Astrocyte of the spinal cord (primary cell): ENCODE data around the gene NRAP.
A peak's percentile ranks its signal among the peaks of the same experiment; 100 is the strongest.

ENCODE experiments used
- DNase-seq: peaks from one replicate; pipeline ENCODE4 v3.0.0; 2011; ENCODE audit warnings: low read depth, low spot score
- H3K4me3 ChIP-seq: 2 replicates; pipeline ENCODE4 v1.5.1; 2011; ENCODE audit warnings: low read depth, mild to moderate bottlenecking, low read length, moderate library complexity
- CTCF ChIP-seq: IDR thresholded peaks from 2 replicates; pipeline ENCODE4 v1.5.1; 2012; ENCODE audit warnings: low read depth, mild to moderate bottlenecking, low read length, inconsistent platforms
- in situ Hi-C: cut with HindIII; loops from 2 replicates; pipeline ENCODE4 v1.10.0; 2017; ENCODE audit warnings: low sequenced_read_pairs

NRAP gene

GRCh38 chr10:113620936-113621335 lies 42.9 kb downstream of the NRAP start:
- in situ Hi-C loops = no loop called here
- no peak for DNase-seq
- no peak overlapping the region for H3K4me3 ChIP-seq
- TF ChIP-seq CTCF = no peak

- TF ChIP-seq CTCF = no peak
- DNase-seq = no peak
- in situ Hi-C loops = no loop called here
- H3K4me3 ChIP-seq = no peak overlapping the region
These were observed 43.3 kb downstream of the NRAP start for GRCh38 chr10:113620511-113620910.

DNA sequence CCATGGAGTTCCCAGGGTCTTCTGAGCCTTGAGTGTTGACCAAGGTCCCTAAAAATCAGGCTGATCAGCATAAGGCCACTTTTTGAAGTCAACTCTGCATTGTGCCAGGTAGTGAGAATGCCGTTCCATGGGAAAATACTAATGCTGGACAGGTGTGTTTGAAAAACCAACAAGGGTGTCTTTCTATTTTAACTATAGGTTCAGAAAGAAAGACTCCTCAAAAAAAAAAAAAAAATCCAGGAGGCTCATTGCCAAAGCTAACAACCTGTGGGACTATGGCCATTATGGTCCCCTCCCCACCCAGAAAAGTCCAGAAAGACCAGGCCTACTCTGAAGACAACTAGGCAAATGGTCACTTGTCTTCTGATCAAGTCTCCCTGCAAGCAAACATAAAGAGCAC lies 44.4 kb downstream of the NRAP start:
- DNase-seq = no peak
- in situ Hi-C loops = no loop called here
- no peak for TF ChIP-seq CTCF
- no peak overlapping the region for H3K4me3 ChIP-seq

- TF ChIP-seq CTCF = no peak
- DNase-seq = no peak
- in situ Hi-C loops = no loop called here
- H3K4me3 ChIP-seq = no peak overlapping the region
These were observed 45.5 kb downstream of the NRAP start for GRCh38 chr10:113618338-113618737.

DNA sequence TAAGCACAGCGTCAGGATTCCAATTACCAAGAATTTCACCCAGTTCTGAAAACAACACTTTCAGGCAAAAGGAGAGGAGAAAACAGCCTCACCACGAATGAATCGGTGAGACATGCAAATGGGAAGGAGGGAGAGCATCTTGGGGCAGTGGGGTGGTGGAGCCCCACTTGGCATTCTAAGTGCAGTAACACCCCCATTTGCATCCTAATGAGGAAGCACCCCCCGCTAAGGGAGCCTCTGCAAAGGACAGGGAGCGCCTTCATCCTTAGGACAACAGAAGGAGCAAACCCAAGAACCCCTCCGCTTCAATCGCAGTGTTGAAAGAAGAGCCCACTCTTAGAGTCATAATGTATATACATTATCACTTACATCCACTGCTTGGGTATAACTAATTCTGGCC lies 46.8 kb downstream of the NRAP start:
- no peak for TF ChIP-seq CTCF
- no peak overlapping the region for H3K4me3 ChIP-seq
- in situ Hi-C loops = no loop called here
- no peak for DNase-seq

DNA sequence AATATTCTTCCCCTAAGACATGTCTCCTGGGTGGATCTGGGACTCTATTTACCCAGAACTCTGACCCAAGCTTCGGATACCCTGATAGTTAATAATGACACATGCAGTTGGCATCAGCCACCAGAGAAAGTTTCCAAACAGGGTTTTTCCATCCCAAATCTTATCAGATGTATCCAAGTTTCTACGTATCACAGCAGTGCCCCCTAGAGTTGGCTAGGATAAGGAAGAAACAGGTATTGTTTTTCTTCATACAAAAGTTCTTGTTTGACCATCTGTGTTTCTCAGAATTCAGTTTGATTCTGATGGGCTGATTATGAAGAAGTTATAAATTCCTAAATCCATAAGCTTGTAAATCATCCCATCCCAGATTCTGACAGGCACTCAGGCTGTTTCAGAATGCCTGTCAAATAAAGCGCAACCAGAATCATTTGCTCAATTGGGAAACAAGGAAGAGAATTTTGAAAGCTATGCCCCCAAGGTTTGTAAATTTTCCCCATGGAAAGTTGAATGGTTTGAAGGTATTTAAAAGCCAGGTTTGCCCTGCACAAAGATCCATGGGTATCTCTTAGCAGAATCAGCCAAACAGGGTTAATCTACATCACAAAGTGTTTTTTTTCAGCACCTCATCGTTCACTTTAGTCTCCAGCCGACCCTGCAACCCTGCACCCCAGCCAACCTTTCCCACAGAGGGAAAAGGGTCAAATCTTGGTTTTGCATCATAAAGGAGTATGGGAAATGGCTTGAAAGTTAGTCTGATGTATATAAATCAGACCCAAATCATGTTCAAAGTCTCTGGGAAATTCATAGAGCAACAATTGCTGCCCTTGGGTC lies 47.4 kb downstream of the NRAP start:
- peak; percentile 46 for TF ChIP-seq CTCF
- in situ Hi-C loops = no loop called here
- H3K4me3 ChIP-seq = no peak overlapping the region
- no peak for DNase-seq
